ENCODE results near the gene CERS2.
"Not testable (repeated sequence)": the region's sequence is repeated elsewhere in the genome, so short reads cannot be mapped to it uniquely, and the experiment has no call there.

Gene CERS2

GRCh38 chr1:150970808-150971582 is 3.6 kb downstream of the CERS2 start:
- DNase-seq (ENCODE audit: low read depth), result peak; percentile 66

- no peak for DNase-seq (ENCODE audit: low read depth)
Measured at GRCh38 chr1:150969626-150970025, 5.0 kb downstream of the CERS2 start.

GRCh38 chr1:150968491-150968890 is 6.1 kb downstream of the CERS2 start:
- no peak for DNase-seq (ENCODE audit: low read depth)

DNA sequence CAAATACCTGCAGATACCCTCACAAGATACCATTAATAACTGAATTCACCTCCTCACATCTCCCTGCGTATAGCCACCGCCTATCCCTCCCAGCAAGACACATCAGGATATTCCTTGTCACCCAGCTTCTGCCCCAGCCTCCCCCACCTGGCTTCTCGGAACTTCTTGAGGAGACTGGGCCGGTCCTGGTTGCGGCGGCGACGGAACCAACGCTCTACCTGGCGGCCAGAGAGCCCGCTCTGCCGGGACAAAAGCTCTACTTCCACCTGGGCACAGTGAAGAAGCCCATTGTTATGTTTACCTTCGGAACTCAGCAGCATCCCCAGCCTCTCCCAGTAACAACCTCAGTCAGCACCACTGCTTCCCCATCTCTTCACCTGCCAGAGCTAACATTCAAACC is 6.7 kb downstream of the CERS2 start:
- no peak for DNase-seq (ENCODE audit: low read depth)

- DNase-seq (ENCODE audit: low read depth), result no peak
Measured at GRCh38 chr1:150966011-150966410, 8.6 kb downstream of the CERS2 start.

- no peak for DNase-seq (ENCODE audit: low read depth)
Measured at GRCh38 chr1:150965605-150966004, 9.0 kb downstream of the CERS2 start.

DNA sequence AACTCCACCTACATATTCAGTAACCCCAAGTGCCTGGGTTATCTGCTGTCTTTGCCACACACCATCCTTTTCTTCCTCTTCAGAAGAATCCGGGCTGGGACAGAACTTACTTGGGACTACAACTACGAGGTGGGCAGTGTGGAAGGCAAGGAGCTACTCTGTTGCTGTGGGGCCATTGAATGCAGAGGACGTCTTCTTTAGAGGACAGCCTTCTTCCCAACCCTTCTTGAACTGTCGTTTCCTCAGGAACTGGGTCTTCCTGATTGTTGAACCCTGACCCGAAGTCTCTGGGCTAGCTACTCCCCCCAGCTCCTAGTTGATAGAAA is 10.5 kb downstream of the CERS2 start:
- DNase-seq (ENCODE audit: low read depth), result no peak

DNA sequence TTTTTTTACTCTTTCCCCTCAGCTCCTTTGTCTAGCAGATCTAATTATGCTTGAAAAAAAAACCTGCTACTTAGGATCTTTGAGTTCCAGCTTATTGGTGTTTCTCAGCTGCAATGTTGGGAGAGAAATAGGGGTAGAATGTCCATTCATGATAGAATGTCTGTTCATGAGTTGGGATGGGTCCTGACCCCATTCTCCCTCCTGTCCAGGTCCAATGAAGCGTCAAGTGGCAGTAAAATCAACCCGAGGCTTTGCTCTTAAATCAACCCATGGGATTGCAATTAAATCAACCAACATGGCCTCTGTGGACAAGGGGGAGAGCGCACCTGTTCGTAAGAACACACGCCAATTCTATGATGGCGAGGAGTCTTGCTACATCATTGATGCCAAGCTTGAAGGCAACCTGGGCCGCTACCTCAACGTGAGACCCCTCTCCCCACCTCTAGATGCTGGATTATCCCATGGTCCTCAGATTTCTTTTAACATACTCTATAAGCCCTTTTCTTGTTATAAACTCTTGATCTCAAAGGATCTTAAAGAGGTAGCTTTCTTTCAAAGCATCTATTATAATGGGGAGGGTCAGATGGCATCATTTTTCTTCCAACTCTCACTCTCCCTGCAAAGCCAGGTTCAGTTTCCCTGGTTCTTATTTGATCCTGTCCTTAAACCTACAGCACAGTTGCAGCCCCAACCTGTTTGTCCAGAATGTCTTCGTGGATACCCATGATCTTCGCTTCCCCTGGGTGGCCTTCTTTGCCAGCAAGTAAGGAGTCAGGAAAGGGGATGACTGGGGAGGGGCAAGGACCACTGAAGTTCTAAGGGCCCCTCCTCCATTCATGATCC is 11.1 kb downstream of the CERS2 start:
- no peak for DNase-seq (ENCODE audit: low read depth)

GRCh38 chr1:150961756-150962155 is 12.9 kb downstream of the CERS2 start:
- DNase-seq (ENCODE audit: low read depth), result peak; percentile 40

- no peak for DNase-seq (ENCODE audit: low read depth)
Measured at GRCh38 chr1:150960646-150961045, 14.0 kb downstream of the CERS2 start.

DNA sequence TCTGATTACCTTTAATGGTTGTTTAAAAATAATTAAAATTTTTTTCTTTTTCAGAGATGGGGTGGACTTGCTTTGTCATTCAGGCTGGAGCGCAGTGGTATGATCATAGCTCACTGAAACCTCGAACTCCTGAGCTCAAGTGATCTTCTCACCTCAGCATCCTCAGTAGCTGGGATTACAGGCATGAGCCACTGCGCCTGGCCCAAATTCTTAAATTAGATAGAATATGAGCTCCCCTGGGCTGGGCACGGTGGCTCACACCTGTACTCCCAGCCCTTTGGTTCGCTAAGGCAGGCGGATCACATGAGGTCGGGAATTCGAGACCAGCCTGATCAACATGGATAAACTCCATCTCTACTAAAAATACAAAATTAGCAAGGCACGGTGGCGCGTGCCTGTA is 17.0 kb downstream of the CERS2 start:
- no peak for DNase-seq (ENCODE audit: low read depth)

DNA sequence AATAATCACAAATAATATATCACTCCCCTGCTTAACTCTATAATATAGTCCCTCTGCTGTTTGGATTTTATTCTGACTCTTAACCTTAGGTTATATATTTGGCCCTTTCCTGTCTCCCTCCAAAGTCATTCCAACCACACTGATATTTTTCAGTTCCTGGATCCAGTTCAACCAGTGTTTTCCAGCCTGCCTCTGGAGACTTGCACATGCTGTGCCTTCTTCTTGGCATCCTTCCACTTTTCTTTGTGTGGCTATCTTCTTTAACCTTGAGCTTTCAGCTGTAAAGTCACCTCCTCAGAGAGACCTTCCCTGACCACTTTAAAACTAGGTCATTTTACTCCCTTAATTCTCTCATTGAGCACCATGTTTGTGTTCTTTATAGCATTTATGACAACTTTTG is 19.4 kb downstream of the CERS2 start:
- DNase-seq (ENCODE audit: low read depth), result no peak

DNA sequence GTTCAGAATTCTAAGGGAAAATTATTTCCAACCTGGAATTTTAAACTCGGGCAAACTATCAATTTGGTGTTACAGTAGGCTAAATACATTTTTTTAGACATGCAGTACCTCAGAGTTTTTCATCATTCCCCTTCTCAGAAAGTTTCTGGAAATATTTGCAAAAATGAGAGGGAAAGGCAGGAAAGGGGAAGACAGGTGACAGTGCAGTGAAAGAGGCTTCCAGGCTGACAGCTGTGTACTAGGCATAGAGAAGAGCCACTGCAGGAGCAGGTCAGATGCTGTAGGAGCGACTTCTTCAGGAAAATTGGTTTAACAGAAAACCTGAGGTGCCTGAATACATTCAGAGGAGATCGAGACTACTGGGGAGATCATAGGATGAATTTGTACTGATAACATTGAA is 19.9 kb downstream of the CERS2 start:
- no peak for DNase-seq (ENCODE audit: low read depth)

- no peak for DNase-seq (ENCODE audit: low read depth)
Measured at GRCh38 chr1:150944856-150945255, 29.8 kb downstream of the CERS2 start.

DNA sequence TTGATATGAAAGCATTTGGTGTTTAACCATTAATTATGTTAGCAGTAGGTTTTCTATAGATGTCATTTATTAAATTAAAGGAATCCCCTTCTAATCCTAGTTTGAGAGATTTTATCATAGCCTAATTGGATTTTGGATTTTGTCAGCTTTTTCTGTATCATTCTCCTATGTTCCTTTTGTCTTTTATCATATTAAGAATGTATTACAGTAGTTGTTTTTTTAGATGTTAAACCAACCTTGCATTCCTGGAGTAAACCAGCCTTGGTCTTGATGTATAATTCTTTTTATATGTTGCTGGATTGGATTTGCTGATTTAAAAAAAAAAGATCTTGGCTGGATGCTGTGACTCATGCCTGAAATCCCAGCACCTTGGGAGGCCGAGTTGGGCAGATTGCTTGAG is 42.9 kb downstream of the CERS2 start:
- peak; percentile 7 for DNase-seq (ENCODE audit: low read depth)

DNA sequence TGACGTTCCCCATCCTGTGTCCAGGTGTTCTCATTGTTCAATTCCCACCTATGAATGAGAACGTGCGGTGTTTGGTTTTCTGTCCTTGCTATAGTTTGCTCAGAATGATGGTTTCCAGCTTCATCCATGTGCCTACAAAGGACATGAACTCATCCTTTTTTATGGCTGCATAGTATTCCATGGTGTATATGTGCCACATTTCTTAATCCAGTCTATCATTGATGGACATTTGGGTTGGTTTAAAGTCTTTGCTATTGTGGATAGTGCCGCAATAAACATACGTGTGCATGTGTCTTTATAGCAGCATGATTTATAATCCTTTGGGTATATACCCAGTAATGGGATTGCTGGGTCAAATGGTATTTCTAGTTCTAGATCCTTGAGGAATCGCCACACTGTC is 45.9 kb downstream of the CERS2 start:
- DNase-seq (ENCODE audit: low read depth), result not testable (repeated sequence)

DNA sequence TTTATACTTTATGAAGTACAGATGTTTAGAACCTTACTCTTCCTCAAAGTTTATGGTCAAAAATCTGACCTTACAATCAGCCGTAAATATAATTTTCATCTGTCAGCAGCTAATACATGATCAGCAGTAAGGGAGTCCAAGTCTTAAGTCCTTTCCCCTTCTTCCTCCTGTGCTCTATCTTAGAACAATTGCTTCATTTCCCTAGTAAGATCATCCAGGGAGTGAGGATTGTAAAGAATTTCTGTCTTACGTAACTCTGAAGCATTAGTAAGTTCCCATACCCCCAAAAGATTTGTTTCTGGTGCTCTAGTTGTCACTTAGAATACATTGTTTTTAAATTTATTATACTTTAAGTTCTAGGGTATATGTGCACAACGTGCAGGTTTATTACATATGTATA is 46.3 kb downstream of the CERS2 start:
- DNase-seq (ENCODE audit: low read depth), result peak; percentile 69

- DNase-seq (ENCODE audit: low read depth), result no peak
Measured at GRCh38 chr1:150927624-150928023, 47.0 kb downstream of the CERS2 start.

DNA sequence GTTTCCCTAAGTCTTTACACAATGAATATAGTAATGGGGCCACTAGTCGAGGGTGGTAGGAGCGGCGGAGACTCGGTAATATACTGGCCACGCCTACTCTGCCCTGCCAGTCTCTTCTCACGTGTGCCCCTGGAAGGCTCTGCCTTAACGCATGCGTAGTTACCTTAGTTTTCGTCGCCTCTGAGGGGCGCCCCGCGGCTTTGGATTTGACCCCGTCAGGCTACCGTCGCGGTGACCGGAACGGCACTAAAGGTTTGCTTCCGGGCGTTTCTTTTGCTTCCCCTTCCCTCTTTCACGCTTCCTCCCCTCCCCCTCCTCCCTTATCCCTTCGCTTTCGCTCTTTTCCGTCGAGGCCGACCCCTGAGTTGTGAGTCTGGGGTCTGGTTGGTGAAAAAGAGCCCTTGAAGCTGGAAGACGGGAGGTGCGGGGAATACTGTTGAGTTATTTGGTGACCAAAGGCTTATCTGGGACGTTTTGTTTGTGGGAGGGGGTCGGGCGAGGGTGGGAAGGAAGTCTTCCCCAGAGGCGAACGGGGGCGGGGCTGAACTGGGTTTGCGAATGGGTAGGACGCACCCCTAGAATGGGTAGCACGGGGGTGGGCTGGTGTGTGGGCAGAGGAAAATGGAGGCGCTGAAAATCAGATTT is 48.4 kb downstream of the CERS2 start, which contains the start of gene SETDB1:
Gene SETDB1 (plus strand): TSS at position 267 of the 645 bp plus-strand sequence. CDS start 1,352 bp downstream, outside the sequence.
- peak; percentile 93 for DNase-seq (ENCODE audit: low read depth)

- DNase-seq (ENCODE audit: low read depth), result no peak
Measured at GRCh38 chr1:150925080-150925479, 49.6 kb downstream of the CERS2 start.

DNA sequence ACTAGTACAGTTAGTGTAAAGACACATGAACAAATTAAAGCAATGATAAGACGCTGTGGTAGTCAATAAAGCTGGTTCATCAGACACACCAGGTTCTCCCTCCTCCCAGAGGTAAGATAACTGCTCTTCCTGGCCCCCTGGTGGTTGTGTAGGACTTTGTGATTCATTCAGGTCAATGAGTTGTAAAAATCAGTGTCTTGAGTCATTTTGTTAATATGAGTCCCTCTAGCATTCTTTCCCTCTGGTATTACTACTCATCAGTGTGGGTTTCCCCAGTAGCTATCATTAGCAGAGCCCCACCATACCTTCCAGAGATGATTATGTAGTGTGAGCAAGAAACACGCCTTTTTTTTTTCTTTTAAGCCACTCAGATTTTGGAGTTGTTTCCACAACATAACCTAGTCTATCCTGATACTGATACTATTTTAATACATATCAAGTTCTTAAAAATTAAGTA is 52.1 kb downstream of the CERS2 start:
- peak; percentile 92 for DNase-seq (ENCODE audit: low read depth)

DNA sequence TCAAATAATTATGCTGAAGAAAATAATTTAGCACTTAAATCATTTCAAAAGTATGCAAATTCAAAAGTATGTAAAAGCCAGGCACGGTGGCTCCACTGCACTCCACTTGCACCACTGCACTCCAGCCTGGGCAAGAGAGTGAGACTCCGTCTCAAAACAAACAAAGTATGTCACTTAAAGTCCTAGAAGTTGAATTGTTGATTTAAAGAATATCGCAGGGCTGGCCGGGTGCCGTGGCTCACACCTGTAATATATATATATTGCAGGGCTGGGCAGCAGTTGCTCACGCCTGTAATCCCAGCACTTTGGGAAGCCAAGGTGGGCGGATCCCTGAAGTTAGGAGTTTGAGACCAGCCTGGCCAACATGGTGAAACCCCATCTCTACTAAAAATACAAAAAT is 57.2 kb downstream of the CERS2 start:
- DNase-seq (ENCODE audit: low read depth), result no peak

Measured in iris pigment epithelial cell (primary cell).